DOHH2 (cell line): Measurements from ENCODE around the gene REEP3.

Experiments
- CTCF ChIP-seq: fragments of 200-600 bp; sonication (generic); IDR thresholded peaks from one replicate; pipeline ENCODE4 v1.5.1; 2014; ENCODE audit warnings: antibody characterized with exemption, mild to moderate bottlenecking, low read depth, low read length; ENCODE audit not compliant: poor library complexity, severe bottlenecking
- EZH2phosphoT487 ChIP-seq: fragments of 200-600 bp; sonication (generic); IDR thresholded peaks from 2 replicates; pipeline ENCODE4 v1.6.1; 2017; ENCODE audit warnings: borderline replicate concordance, mild to moderate bottlenecking, antibody characterized with exemption, low read length, moderate library complexity, mixed read lengths

- no peak for TF ChIP-seq CTCF
- TF ChIP-seq EZH2phosphoT487: no peak
Measured at GRCh38 chr10:63588436-63589167, 67.4 kb downstream of the REEP3 start.
